CD4-positive, alpha-beta T cell (primary cell): ENCODE measurements around the gene COPG2. TPM values are rescaled to one million over a fixed set of nuclear protein-coding genes. Genes with fewer than 3 reads are reported as not detected.

Source experiments
- ATAC-seq: fragments of 200-7000 bp; cut with Tn5 transposase; one replicate; pipeline ENCODE4 v1.10.0; 2022; ENCODE audit warnings: mild to moderate bottlenecking; ENCODE audit not compliant: poor library complexity
- CTCF ChIA-PET: fragments of 350-600 bp; sonication (Branson Sonifier 250); formaldehyde crosslinking; loops from one replicate; lab custom pipeline; 2021; ENCODE audit warnings: antibody characterized with exemption, inconsistent platforms; lab: Charles Lee
- POLR2A ChIA-PET: fragments of 350-600 bp; sonication (Branson Sonifier 250); formaldehyde crosslinking; loops from one replicate; lab custom pipeline; 2021; ENCODE audit warnings: antibody characterized with exemption, inconsistent platforms; lab: Charles Lee
- DNase-seq, 14 experiments: peaks; one replicate each; pipeline ENCODE4 v3.0.0-alpha.2; 2013 to 2020; ENCODE audit warnings: mixed read lengths in 2 of 14
- H3K27ac ChIP-seq, 2 donors: one replicate each; pipeline versions ENCODE4 v1.5.1 to v1.7.0; 2013; ENCODE audit warnings: low read length in 2 of 2, low read depth in 1 of 2, mild to moderate bottlenecking in 1 of 2
- H3K27me3 ChIP-seq, 2 experiments: 1 replicate in 1 of 2; 2 replicates in 1 of 2; pipeline versions ENCODE4 v1.6.1 to v1.7.0; 2013; ENCODE audit warnings: low read length in 2 of 2, control low read depth in 1 of 2, mild to moderate bottlenecking in 1 of 2, moderate library complexity in 1 of 2; ENCODE audit not compliant: insufficient read depth in 2 of 2, control insufficient read depth in 1 of 2
- H3K36me3 ChIP-seq: one replicate; pipeline ENCODE4 v1.6.1; 2013; ENCODE audit warnings: low read length, control low read depth; ENCODE audit not compliant: insufficient read depth
- H3K4me1 ChIP-seq: one replicate; pipeline ENCODE4 v1.6.1; 2013; ENCODE audit warnings: low read length, control low read depth; ENCODE audit not compliant: insufficient read depth
- H3K4me3 ChIP-seq: one replicate; pipeline ENCODE4 v1.5.1; 2013; ENCODE audit warnings: mild to moderate bottlenecking, low read length, moderate library complexity
- H3K9me3 ChIP-seq, 2 experiments: 1 replicate in 1 of 2; 2 replicates in 1 of 2; pipeline versions ENCODE4 v1.6.1 to v1.7.0; 2013; ENCODE audit warnings: low read length in 2 of 2, mild to moderate bottlenecking in 2 of 2, control low read depth in 1 of 2, moderate library complexity in 1 of 2; ENCODE audit not compliant: control insufficient read depth in 1 of 2, insufficient read depth in 1 of 2
- H3K27ac Mint-ChIP-seq: one replicate; pipeline ENCODE4 v1.8.0; 2020; ENCODE audit warnings: mixed read lengths
- H3K27me3 Mint-ChIP-seq: one replicate; pipeline ENCODE4 v1.8.0; 2021; ENCODE audit warnings: mixed read lengths
- H3K36me3 Mint-ChIP-seq: one replicate; pipeline ENCODE4 v1.8.0; 2021; ENCODE audit warnings: low read depth, mixed read lengths
- H3K4me1 Mint-ChIP-seq: one replicate; pipeline ENCODE4 v1.8.0; 2021; ENCODE audit warnings: low read depth, mixed read lengths
- H3K4me3 Mint-ChIP-seq: one replicate; pipeline ENCODE4 v1.8.0; 2020; ENCODE audit warnings: mild to moderate bottlenecking, mixed read lengths
- H3K9me3 Mint-ChIP-seq: one replicate; pipeline ENCODE4 v1.8.0; 2020; ENCODE audit warnings: mixed read lengths
- CTCF ChIP-seq: fragments of 200-600 bp; IDR thresholded peaks from one replicate; pipeline ENCODE4 v1.8.0; 2022; ENCODE audit warnings: antibody characterized with exemption, mild to moderate bottlenecking
- intact Hi-C, 2 experiments: fragments of 100-400 bp; cut with DNase I in 1 of 2; cut with micrococcal nuclease in 1 of 2; formaldehyde crosslinking; loops; one replicate each; pipeline versions ENCODE4 v1.15.1 to v1.9.0; 2023 to 2025; cut with DNase I, micrococcal nuclease
- total RNA-seq, 174 experiments: library from RNA in 2 of 174; stranded (reverse) in 2 of 174; gene quantifications; one replicate each; pipeline ENCODE4 v1.2.3 and lab custom pipeline; 2021 to 2026

Gene COPG2
- total RNA-seq, 2 experiments from 2014 or later = 4.1 to 4.3 TPM

GRCh38 chr7:130483031-130483430 is 185.5 kb downstream of the COPG2 start:
- H3K4me3 ChIP-seq = no peak overlapping the region
- no peaks in the 10 kb centered on the region for H3K36me3 ChIP-seq
- intact Hi-C loops = loop anchor here (10.0 kb wide), 2 partner anchors 238 to 272 kb away; no protein-coding TSS in a partner anchor
- H3K4me3 Mint-ChIP-seq = no peak overlapping the region
- H3K27ac Mint-ChIP-seq = no peak overlapping the region
- CTCF ChIA-PET = no interaction called here
- H3K36me3 Mint-ChIP-seq = no peaks in the 10 kb centered on the region
- H3K9me3 ChIP-seq = no peaks in the 10 kb centered on the region
- ATAC-seq = no peak
- POLR2A ChIA-PET = no interaction called here
- no peak for DNase-seq
- peaks cover 16% of the 10 kb centered on the region for H3K4me1 ChIP-seq
- TF ChIP-seq CTCF = no peak
- no peak overlapping the region for H3K27ac ChIP-seq
- H3K27me3 ChIP-seq = peaks cover 17% of the 10 kb centered on the region in 2 experiments
- peaks cover 43% of the 10 kb centered on the region for H3K27me3 Mint-ChIP-seq
- H3K4me1 Mint-ChIP-seq = peaks cover 17% of the 10 kb centered on the region
- no peaks in the 10 kb centered on the region for H3K9me3 Mint-ChIP-seq

GRCh38 chr7:130481898-130482297 is 186.7 kb downstream of the COPG2 start:
- no peaks in the 10 kb centered on the region for H3K9me3 ChIP-seq
- no peak for TF ChIP-seq CTCF
- H3K27ac ChIP-seq = no peak overlapping the region
- H3K9me3 Mint-ChIP-seq = no peaks in the 10 kb centered on the region
- no peak overlapping the region for H3K27ac Mint-ChIP-seq
- no peak overlapping the region for H3K4me3 Mint-ChIP-seq
- H3K27me3 ChIP-seq = peaks cover 17% of the 10 kb centered on the region in 2 experiments
- POLR2A ChIA-PET = no interaction called here
- peaks cover 17% of the 10 kb centered on the region for H3K4me1 Mint-ChIP-seq
- no peaks in the 10 kb centered on the region for H3K36me3 Mint-ChIP-seq
- H3K4me1 ChIP-seq = peaks cover 14% of the 10 kb centered on the region
- ATAC-seq (no peak), DNase-seq (no peak)
- no peak overlapping the region for H3K4me3 ChIP-seq
- CTCF ChIA-PET = no interaction called here
- H3K27me3 Mint-ChIP-seq = peaks cover 36% of the 10 kb centered on the region
- H3K36me3 ChIP-seq = no peaks in the 10 kb centered on the region
- intact Hi-C loops = loop anchor here (10.0 kb wide), 2 partner anchors 237 to 273 kb away; no protein-coding TSS in a partner anchor

GRCh38 chr7:130479716-130480400 is 188.7 kb downstream of the COPG2 start:
- Mint-ChIP-seq H3K27ac (no peak overlapping the region), H3K36me3 (no peaks in the 10 kb centered on the region), H3K9me3 (no peaks in the 10 kb centered on the region), H3K4me3 (no peak overlapping the region), H3K4me1 (peaks cover 8% of the 10 kb centered on the region), H3K27me3 (peaks cover 20% of the 10 kb centered on the region)
- no peak for ATAC-seq
- no peaks in the 10 kb centered on the region for H3K4me1 ChIP-seq
- ChIA-PET CTCF (no interaction called here), POLR2A (no interaction called here)
- H3K9me3 ChIP-seq = no peaks in the 10 kb centered on the region
- no peak for DNase-seq
- TF ChIP-seq CTCF = no peak
- H3K36me3 ChIP-seq = no peaks in the 10 kb centered on the region
- intact Hi-C loops = loop anchor here (10.0 kb wide), 2 partner anchors 235 to 275 kb away; no protein-coding TSS in a partner anchor
- H3K27ac ChIP-seq = no peak overlapping the region
- H3K27me3 ChIP-seq = peaks cover 12 to 17% of the 10 kb centered on the region in 2 experiments
- no peak overlapping the region for H3K4me3 ChIP-seq
